Measurements from ENCODE around the gene FBXW8.
A peak's percentile ranks its signal among the peaks of the same experiment; 100 is the strongest.

Gene FBXW8

GRCh38 chr12:116910645-116911451, at the start of gene FBXW8:
TSS of gene FBXW8 (plus strand) at chr12:116910950. CDS start at chr12:116911038, 88 bp downstream.
- Histone ChIP-seq H3K9ac (ENCODE audit: low read depth, low read length) (peak within 1 kb of the TSS; percentile 83), H3K27ac (ENCODE audit: low read depth, low read length) (peak within 1 kb of the TSS; percentile 89)

GRCh38 chr12:116861320-116861719, 49.4 kb upstream of the FBXW8 start:
- Histone ChIP-seq H3K9ac (ENCODE audit: low read depth, low read length) (no peak overlapping the region), H3K27me3 (ENCODE audit: control insufficient read depth, insufficient read depth, low read length) (no peaks in the 10 kb centered on the region), H3K4me3 (ENCODE audit: low read depth, low read length) (no peak overlapping the region), H3K9me3 (ENCODE audit: control insufficient read depth, insufficient read depth, low read length) (no peaks in the 10 kb centered on the region), H3K27ac (ENCODE audit: low read depth, low read length) (no peak overlapping the region), H3K4me1 (ENCODE audit: control insufficient read depth, insufficient read depth, low read length) (peaks cover 12% of the 10 kb centered on the region), H3K36me3 (ENCODE audit: control insufficient read depth, insufficient read depth, low read length) (no peaks in the 10 kb centered on the region)

More at GRCh38 chr12:116910645-116911451, at the start of gene FBXW8:
- H3K4me1 ChIP-seq (ENCODE audit: control insufficient read depth, insufficient read depth, low read length) = peaks cover 12% of the 10 kb centered on the region
- H3K27me3 ChIP-seq (ENCODE audit: control insufficient read depth, insufficient read depth, low read length) = no peaks in the 10 kb centered on the region
- peaks cover 8% of the 10 kb centered on the region; the same call in 1 of the 2 replicates for H3K36me3 ChIP-seq (ENCODE audit: control insufficient read depth, insufficient read depth, low read length)
- no peaks in the 10 kb centered on the region for H3K9me3 ChIP-seq (ENCODE audit: control insufficient read depth, insufficient read depth, low read length)
- peak within 1 kb of the TSS; percentile 76 for H3K4me3 ChIP-seq (ENCODE audit: low read depth, low read length)

- H3K4me1 ChIP-seq (ENCODE audit: control insufficient read depth, insufficient read depth, low read length) = peaks cover 12% of the 10 kb centered on the region
- no peak overlapping the region for H3K9ac ChIP-seq (ENCODE audit: low read depth, low read length)
- no peak overlapping the region for H3K4me3 ChIP-seq (ENCODE audit: low read depth, low read length)
Observed at GRCh38 chr12:116862167-116862566, 48.6 kb upstream of the FBXW8 start.

GRCh38 chr12:116863275-116863767, 47.4 kb upstream of the FBXW8 start:
- H3K9ac ChIP-seq (ENCODE audit: low read depth, low read length) = no peak overlapping the region
- H3K4me1 ChIP-seq (ENCODE audit: control insufficient read depth, insufficient read depth, low read length) = peaks cover 10% of the 10 kb centered on the region
- no peak overlapping the region for H3K27ac ChIP-seq (ENCODE audit: low read depth, low read length)
- no peak overlapping the region for H3K4me3 ChIP-seq (ENCODE audit: low read depth, low read length)
- H3K9me3 ChIP-seq (ENCODE audit: control insufficient read depth, insufficient read depth, low read length) = no peaks in the 10 kb centered on the region
- no peaks in the 10 kb centered on the region for H3K36me3 ChIP-seq (ENCODE audit: control insufficient read depth, insufficient read depth, low read length)
- no peaks in the 10 kb centered on the region for H3K27me3 ChIP-seq (ENCODE audit: control insufficient read depth, insufficient read depth, low read length)

More at GRCh38 chr12:116862167-116862566, 48.6 kb upstream of the FBXW8 start:
- no peaks in the 10 kb centered on the region for H3K27me3 ChIP-seq (ENCODE audit: control insufficient read depth, insufficient read depth, low read length)
- no peaks in the 10 kb centered on the region for H3K36me3 ChIP-seq (ENCODE audit: control insufficient read depth, insufficient read depth, low read length)
- H3K9me3 ChIP-seq (ENCODE audit: control insufficient read depth, insufficient read depth, low read length) = no peaks in the 10 kb centered on the region
- H3K27ac ChIP-seq (ENCODE audit: low read depth, low read length) = no peak overlapping the region

- Histone ChIP-seq H3K4me3 (ENCODE audit: low read depth, low read length) (no peak overlapping the region), H3K27me3 (ENCODE audit: control insufficient read depth, insufficient read depth, low read length) (no peaks in the 10 kb centered on the region), H3K9me3 (ENCODE audit: control insufficient read depth, insufficient read depth, low read length) (no peaks in the 10 kb centered on the region), H3K4me1 (ENCODE audit: control insufficient read depth, insufficient read depth, low read length) (no peaks in the 10 kb centered on the region), H3K36me3 (ENCODE audit: control insufficient read depth, insufficient read depth, low read length) (no peaks in the 10 kb centered on the region), H3K27ac (ENCODE audit: low read depth, low read length) (no peak overlapping the region), H3K9ac (ENCODE audit: low read depth, low read length) (no peak overlapping the region)
Observed at GRCh38 chr12:116864371-116865160, 46.2 kb upstream of the FBXW8 start.

GRCh38 chr12:116867523-116867922, 43.2 kb upstream of the FBXW8 start:
- no peaks in the 10 kb centered on the region for H3K4me1 ChIP-seq (ENCODE audit: control insufficient read depth, insufficient read depth, low read length)
- H3K27ac ChIP-seq (ENCODE audit: low read depth, low read length) = no peak overlapping the region
- no peaks in the 10 kb centered on the region for H3K36me3 ChIP-seq (ENCODE audit: control insufficient read depth, insufficient read depth, low read length)
- H3K27me3 ChIP-seq (ENCODE audit: control insufficient read depth, insufficient read depth, low read length) = no peaks in the 10 kb centered on the region
- H3K9me3 ChIP-seq (ENCODE audit: control insufficient read depth, insufficient read depth, low read length) = no peaks in the 10 kb centered on the region
- H3K4me3 ChIP-seq (ENCODE audit: low read depth, low read length) = no peak overlapping the region
- no peak overlapping the region for H3K9ac ChIP-seq (ENCODE audit: low read depth, low read length)

GRCh38 chr12:116870306-116870705, 40.4 kb upstream of the FBXW8 start:
- Histone ChIP-seq H3K4me3 (ENCODE audit: low read depth, low read length) (no peak overlapping the region), H3K9me3 (ENCODE audit: control insufficient read depth, insufficient read depth, low read length) (no peaks in the 10 kb centered on the region), H3K9ac (ENCODE audit: low read depth, low read length) (no peak overlapping the region), H3K4me1 (ENCODE audit: control insufficient read depth, insufficient read depth, low read length) (no peaks in the 10 kb centered on the region), H3K36me3 (ENCODE audit: control insufficient read depth, insufficient read depth, low read length) (no peaks in the 10 kb centered on the region), H3K27ac (ENCODE audit: low read depth, low read length) (no peak overlapping the region), H3K27me3 (ENCODE audit: control insufficient read depth, insufficient read depth, low read length) (no peaks in the 10 kb centered on the region)

- peaks cover 13% of the 10 kb centered on the region for H3K4me1 ChIP-seq (ENCODE audit: control insufficient read depth, insufficient read depth, low read length)
Observed at GRCh38 chr12:116874324-116874995, 36.3 kb upstream of the FBXW8 start.

GRCh38 chr12:116876151-116876869, 34.4 kb upstream of the FBXW8 start:
- Histone ChIP-seq H3K27ac (ENCODE audit: low read depth, low read length) (peak overlapping the region; percentile 60), H3K27me3 (ENCODE audit: control insufficient read depth, insufficient read depth, low read length) (peaks cover 48% of the 10 kb centered on the region), H3K36me3 (ENCODE audit: control insufficient read depth, insufficient read depth, low read length) (no peaks in the 10 kb centered on the region), H3K4me1 (ENCODE audit: control insufficient read depth, insufficient read depth, low read length) (peaks cover 22% of the 10 kb centered on the region), H3K4me3 (ENCODE audit: low read depth, low read length) (peak overlapping the region; percentile 48), H3K9me3 (ENCODE audit: control insufficient read depth, insufficient read depth, low read length) (no peaks in the 10 kb centered on the region), H3K9ac (ENCODE audit: low read depth, low read length) (no peak overlapping the region)

More at GRCh38 chr12:116874324-116874995, 36.3 kb upstream of the FBXW8 start:
- Histone ChIP-seq H3K4me3 (ENCODE audit: low read depth, low read length) (no peak overlapping the region), H3K27ac (ENCODE audit: low read depth, low read length) (no peak overlapping the region), H3K9me3 (ENCODE audit: control insufficient read depth, insufficient read depth, low read length) (no peaks in the 10 kb centered on the region), H3K27me3 (ENCODE audit: control insufficient read depth, insufficient read depth, low read length) (peaks cover 33% of the 10 kb centered on the region), H3K9ac (ENCODE audit: low read depth, low read length) (no peak overlapping the region), H3K36me3 (ENCODE audit: control insufficient read depth, insufficient read depth, low read length) (no peaks in the 10 kb centered on the region)

Data from HUES48 (cell line).